ENCODE data around the gene LARGE2. TPM values are rescaled to one million over a fixed set of nuclear protein-coding genes. Genes with fewer than 3 reads are reported as not detected.

Gene LARGE2
- total and polyA plus RNA-seq, 2 experiments from 2014 or later: 4.5 to 4.9 TPM

DNA sequence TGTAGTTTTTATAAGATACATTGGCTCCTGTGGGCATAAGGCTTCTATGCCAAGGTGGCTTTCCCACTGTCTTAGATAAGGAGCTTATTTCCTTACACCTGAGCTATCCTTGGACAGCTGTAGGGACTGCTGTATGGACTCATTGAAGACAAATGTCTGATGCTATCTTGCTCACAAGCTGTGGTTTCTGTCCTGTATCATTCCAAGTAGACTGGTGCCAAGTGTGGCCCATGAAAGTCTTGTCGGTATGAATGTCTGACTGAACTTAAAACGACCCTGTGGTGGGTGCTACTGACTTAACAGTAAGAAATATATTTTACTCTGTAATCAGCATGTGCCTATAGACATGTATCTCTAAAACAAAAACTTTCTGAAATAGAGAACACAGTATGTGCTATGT lies 45.0 kb downstream of the LARGE2 start:
- Histone ChIP-seq H3K9me3 (ENCODE audit: low read depth) (no peaks in the 10 kb centered on the region), H3K27ac (no peak overlapping the region), H3K4me3 (no peak overlapping the region), H3K4me1 (ENCODE audit: low read depth) (no peaks in the 10 kb centered on the region), H3K36me3 (peaks cover 50% of the 10 kb centered on the region), H3K27me3 (no peaks in the 10 kb centered on the region)
- DNase-seq (ENCODE audit: low read depth in 1 of 2, low spot score in 1 of 2): no peak
- TF ChIP-seq, protein P1, sequence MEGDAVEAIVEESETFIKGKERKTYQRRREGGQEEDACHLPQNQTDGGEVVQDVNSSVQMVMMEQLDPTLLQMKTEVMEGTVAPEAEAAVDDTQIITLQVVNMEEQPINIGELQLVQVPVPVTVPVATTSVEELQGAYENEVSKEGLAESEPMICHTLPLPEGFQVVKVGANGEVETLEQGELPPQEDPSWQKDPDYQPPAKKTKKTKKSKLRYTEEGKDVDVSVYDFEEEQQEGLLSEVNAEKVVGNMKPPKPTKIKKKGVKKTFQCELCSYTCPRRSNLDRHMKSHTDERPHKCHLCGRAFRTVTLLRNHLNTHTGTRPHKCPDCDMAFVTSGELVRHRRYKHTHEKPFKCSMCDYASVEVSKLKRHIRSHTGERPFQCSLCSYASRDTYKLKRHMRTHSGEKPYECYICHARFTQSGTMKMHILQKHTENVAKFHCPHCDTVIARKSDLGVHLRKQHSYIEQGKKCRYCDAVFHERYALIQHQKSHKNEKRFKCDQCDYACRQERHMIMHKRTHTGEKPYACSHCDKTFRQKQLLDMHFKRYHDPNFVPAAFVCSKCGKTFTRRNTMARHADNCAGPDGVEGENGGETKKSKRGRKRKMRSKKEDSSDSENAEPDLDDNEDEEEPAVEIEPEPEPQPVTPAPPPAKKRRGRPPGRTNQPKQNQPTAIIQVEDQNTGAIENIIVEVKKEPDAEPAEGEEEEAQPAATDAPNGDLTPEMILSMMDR (IDR thresholded peaks at IDR 0.05; ENCODE audit: low read depth, low read length): no peak

GRCh38 chr11:45968901-45969300 lies 46.4 kb downstream of the LARGE2 start:
- no peak overlapping the region for H3K27ac ChIP-seq
- peaks cover 47% of the 10 kb centered on the region for H3K36me3 ChIP-seq
- H3K4me1 ChIP-seq (ENCODE audit: low read depth): no peaks in the 10 kb centered on the region
- TF ChIP-seq, protein P1 (IDR thresholded peaks at IDR 0.05; ENCODE audit: low read depth, low read length): no peak
- H3K4me3 ChIP-seq: no peak overlapping the region
- DNase-seq (ENCODE audit: low read depth in 1 of 2, low spot score in 1 of 2): no peak
- H3K9me3 ChIP-seq (ENCODE audit: low read depth): no peaks in the 10 kb centered on the region
- H3K27me3 ChIP-seq: no peaks in the 10 kb centered on the region

GRCh38 chr11:45973601-45974000 lies 51.1 kb downstream of the LARGE2 start:
- no peak for DNase-seq (ENCODE audit: low read depth in 1 of 2, low spot score in 1 of 2)
- H3K27me3 ChIP-seq: no peaks in the 10 kb centered on the region
- H3K9me3 ChIP-seq (ENCODE audit: low read depth): no peaks in the 10 kb centered on the region
- TF ChIP-seq, protein P1 (IDR thresholded peaks at IDR 0.05; ENCODE audit: low read depth, low read length): no peak
- H3K4me1 ChIP-seq (ENCODE audit: low read depth): no peaks in the 10 kb centered on the region
- H3K36me3 ChIP-seq: peaks cover 33% of the 10 kb centered on the region
- H3K4me3 ChIP-seq: no peak overlapping the region
- H3K27ac ChIP-seq: no peak overlapping the region

DNA sequence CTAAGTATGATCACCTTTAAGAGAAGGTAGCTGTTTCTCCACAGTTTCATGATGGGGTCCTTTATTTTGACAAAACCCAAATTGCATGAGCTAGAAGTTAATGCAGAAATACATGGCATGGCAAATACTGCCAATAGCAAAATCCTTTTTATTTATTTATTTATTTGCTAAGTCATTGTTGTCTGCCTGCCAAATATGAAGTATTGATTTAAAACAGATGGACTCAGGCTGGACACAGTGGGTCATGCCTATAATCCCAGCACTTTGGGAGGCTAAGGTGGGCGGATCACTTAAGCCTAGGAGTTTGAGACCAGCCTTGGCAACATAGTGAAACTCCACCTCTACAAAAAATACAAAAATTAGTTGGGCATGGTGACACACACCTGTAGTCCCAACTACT lies 52.4 kb downstream of the LARGE2 start:
- Histone ChIP-seq H3K36me3 (peaks cover 26% of the 10 kb centered on the region), H3K27me3 (no peaks in the 10 kb centered on the region), H3K9me3 (ENCODE audit: low read depth) (no peaks in the 10 kb centered on the region), H3K4me1 (ENCODE audit: low read depth) (no peaks in the 10 kb centered on the region), H3K27ac (no peak overlapping the region), H3K4me3 (no peak overlapping the region)
- DNase-seq (ENCODE audit: low read depth in 1 of 2, low spot score in 1 of 2): no peak
- TF ChIP-seq, protein P1 (IDR thresholded peaks at IDR 0.05; ENCODE audit: low read depth, low read length): no peak

Other genes with a start within 250 kb of the LARGE2 start
- gene SLC35C1, start 117.5 kb upstream of the LARGE2 start, total RNA-seq: 8.1 TPM in 2 replicates
- gene SLC35C1, start 117.5 kb upstream of the LARGE2 start, polyA plus RNA-seq: 7.1 and 15.1 TPM in 2 replicates
- gene CRY2, start 75.2 kb upstream of the LARGE2 start, total RNA-seq: 31.5 and 50.5 TPM in 2 replicates
- 28.3 and 40.7 TPM in 2 replicates for gene CRY2, start 75.2 kb upstream of the LARGE2 start, polyA plus RNA-seq
- 12.6 and 19.1 TPM in 2 replicates for gene MAPK8IP1, start 37.0 kb upstream of the LARGE2 start, total RNA-seq
- gene MAPK8IP1, start 37.0 kb upstream of the LARGE2 start, polyA plus RNA-seq: 3.9 and 7.4 TPM in 2 replicates
- gene FREY1, start 15.4 kb upstream of the LARGE2 start, total RNA-seq: 2.1 and 2.7 TPM in 2 replicates
- gene FREY1, start 15.4 kb upstream of the LARGE2 start, polyA plus RNA-seq: 0.42 TPM in 1 of 2 replicates, not detected in the other
- 39.9 and 43.0 TPM in 2 replicates for gene PEX16, start 4.8 kb upstream of the LARGE2 start, total RNA-seq
- 29.0 and 38.9 TPM in 2 replicates for gene PEX16, start 4.8 kb upstream of the LARGE2 start, polyA plus RNA-seq
- 38.2 and 55.6 TPM in 2 replicates for gene PHF21A, start 198.8 kb downstream of the LARGE2 start, total RNA-seq
- 42.1 and 51.4 TPM in 2 replicates for gene PHF21A, start 198.8 kb downstream of the LARGE2 start, polyA plus RNA-seq